NCI-H446 (cell line): ENCODE results near the gene CD37.
A peak's percentile ranks its signal among the peaks of the same experiment; 100 is the strongest.
"Not testable (repeated sequence)": the region's sequence is repeated elsewhere in the genome, so short reads cannot be mapped to it uniquely, and the experiment has no call there.

Source experiments
- DNase-seq, 2 experiments: peaks; one replicate each; lab custom pipeline; 2025; lab: John Stamatoyannopoulos, UW

Gene CD37, protein sequence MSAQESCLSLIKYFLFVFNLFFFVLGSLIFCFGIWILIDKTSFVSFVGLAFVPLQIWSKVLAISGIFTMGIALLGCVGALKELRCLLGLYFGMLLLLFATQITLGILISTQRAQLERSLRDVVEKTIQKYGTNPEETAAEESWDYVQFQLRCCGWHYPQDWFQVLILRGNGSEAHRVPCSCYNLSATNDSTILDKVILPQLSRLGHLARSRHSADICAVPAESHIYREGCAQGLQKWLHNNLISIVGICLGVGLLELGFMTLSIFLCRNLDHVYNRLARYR

DNA sequence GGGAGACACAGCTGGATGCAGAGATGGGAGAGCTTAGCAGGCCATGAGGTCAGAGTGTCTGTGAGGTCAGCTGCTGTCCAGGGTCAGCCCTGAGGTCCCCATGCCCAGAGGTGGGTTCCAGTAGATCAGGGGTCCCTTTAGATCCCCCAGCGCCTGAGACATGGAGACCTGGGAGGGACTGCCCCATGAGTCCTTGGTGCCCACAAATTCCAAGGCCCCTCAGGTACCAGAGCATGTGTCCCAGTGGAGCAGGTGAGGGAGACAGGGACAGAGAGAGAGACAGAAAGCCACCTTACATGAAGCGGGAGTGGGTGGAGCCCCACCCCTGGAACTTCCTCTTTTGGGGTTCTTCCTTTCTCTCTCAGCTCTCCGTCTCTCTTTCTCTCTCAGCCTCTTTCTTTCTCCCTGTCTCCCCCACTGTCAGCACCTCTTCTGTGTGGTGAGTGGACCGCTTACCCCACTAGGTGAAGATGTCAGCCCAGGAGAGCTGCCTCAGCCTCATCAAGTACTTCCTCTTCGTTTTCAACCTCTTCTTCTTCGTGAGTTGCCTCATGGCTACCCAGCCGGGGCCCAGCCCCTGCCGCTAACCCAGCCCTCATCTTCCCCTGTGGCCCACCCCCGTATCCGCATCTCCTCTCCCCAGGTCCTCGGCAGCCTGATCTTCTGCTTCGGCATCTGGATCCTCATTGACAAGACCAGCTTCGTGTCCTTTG is at the start of gene CD37:
Gene CD37, plus strand, starts transcription at position 336 of the 713 bp plus-strand sequence. Its CDS starts 135 bp downstream, at position 471.
- DNase-seq: no peak

- no peak for DNase-seq
Observed at GRCh38 chr19:49287141-49287770, 48.0 kb upstream of the CD37 start.

DNA sequence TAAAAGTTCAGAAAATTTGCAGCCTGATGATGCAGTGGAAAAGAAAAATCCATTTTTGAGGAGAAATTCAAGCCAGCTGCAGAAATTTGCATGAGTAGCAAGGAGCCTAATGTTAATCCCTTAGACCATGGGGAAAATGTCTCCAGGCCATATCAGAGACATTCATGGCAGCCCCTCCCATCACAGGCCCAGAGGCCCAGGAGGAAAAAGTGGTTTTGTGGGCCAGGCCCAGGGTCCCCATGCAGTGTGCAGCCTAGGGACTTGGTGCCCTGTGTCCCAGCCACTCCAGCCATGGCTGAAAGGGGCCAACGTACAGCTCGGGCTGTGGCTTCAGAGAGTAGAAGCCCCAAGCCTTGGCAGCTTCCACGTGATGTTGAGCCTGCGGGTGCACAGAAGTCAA is 47.0 kb upstream of the CD37 start:
- not testable (repeated sequence) for DNase-seq

GRCh38 chr19:49289286-49289685 is 45.9 kb upstream of the CD37 start:
- DNase-seq: not testable (repeated sequence)

- DNase-seq: no peak
Observed at GRCh38 chr19:49290517-49290916, 44.7 kb upstream of the CD37 start.

GRCh38 chr19:49294401-49294800 is 40.8 kb upstream of the CD37 start:
- DNase-seq: no peak

DNA sequence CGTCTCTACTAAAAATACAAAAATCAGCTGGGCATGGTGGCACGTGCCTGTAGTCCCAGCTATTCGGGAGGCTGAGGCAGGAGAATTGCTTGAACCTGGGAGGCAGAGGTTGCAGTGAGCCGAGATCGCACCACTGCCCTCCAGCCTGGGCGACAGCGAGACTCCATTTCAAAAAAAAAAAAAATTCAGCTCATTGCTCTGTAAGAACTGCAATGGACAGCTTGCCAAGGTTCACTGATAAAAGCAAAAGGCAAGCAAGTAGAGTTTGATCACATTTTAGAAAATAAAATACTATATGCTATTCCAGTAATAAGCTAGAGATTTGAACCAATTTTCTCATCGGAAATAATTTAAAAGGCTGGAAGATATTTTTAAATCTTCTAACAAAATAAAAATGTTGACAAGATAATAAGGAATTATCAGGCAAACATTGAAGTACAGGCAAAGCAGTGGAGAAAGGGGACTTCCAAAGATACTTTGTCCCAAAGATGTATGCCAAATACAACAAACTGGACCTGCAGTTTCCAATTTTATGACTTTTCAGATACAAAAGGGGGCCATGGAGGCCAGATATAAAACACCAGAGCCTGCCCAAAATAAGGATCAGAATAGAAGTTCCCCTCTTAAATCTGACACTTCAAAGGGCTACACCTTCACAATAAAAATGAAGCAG is 39.9 kb upstream of the CD37 start:
- no peak for DNase-seq

DNA sequence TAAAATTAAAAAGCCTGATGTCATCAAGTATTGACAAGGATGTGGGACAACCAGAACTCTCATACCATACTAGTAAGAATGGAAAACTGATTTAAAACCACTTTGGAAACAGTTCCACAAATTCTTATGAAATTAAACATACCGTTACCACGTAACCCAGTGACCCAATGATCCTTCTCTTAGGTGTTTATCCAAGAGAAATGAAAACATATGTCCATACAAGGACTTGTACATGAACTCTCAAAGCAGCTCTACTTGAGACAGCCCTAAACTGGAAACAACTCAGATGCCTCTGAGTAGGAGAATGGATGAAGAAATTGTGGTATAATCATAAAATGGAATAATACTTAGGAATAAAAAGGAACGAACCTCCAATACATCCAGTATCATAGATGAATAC is 37.8 kb upstream of the CD37 start:
- DNase-seq: no peak

DNA sequence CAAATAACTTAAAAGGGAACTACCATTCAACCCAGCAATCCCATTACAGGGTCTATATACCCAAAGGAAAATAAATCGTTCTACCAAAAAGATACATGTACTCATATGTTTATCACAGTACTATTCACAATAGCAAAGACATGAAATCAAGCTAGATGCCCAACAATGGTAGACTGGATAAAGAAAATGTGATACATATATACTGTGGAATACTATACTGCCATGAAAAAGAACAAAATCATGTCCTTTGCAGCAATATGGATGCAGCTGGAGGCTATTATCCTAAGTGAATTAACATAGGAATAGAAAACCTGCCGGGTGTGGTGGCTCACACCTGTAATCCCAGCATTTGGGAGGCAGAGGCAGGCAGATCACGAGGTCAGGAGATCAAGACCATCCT is 36.6 kb upstream of the CD37 start:
- DNase-seq: not testable (repeated sequence)

DNA sequence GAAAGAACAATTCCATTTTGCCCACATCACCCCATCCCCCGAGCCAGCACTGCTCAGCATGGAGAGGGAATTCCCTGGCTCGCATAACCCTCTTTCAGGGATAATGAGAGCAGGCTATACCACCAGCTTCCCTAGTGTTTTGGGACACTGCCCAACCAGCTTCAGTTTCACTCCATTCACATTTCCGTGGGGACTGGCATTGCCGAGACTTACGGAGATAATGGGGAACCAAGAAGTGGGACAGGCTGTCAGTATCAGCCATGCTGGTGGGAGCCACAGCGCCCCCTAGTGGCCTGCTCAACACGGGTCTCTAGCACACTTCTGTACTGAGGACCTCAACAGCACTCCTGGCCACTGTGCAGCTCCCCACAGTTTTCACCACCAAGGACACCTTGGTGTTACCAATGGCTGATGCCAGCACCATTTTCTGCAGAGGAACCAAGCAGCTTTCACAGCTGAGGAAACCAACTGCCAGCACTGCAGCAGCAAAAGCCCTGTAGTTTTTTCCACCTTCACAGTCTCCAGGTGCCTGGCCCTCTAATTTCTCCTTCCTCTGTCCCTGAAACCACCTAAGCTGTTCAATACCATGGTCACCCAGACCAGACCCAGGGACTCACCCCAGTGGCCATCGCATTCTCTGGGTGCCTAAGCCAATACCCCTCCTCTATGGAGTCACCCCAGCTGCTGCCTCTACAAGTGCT is 33.9 kb upstream of the CD37 start:
- DNase-seq: peak; percentile 24 to 65

GRCh38 chr19:49301866-49302252 is 33.3 kb upstream of the CD37 start:
- no peak for DNase-seq

- not testable (repeated sequence) for DNase-seq
Observed at GRCh38 chr19:49306734-49307133, 28.5 kb upstream of the CD37 start.

- no peak for DNase-seq
Observed at GRCh38 chr19:49309087-49309486, 26.1 kb upstream of the CD37 start.

DNA sequence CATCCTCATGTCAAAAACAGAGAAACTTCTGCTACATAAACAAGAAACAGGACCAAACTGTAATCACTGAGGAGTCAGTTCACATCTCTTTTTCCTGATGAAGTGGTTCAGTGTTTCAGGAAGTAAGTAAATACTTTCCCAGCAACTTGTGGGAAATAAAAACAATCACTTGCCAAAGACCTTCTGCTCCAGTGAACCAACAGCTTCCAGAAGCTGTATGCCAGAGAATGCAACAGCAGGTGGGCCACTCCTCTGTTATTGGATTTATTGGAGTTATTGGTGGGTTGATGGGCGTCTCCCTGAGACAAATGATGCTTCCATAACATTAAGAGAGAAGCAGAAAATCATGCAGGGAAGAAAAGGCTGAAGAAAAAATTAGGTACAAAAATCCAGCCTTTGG is 20.1 kb upstream of the CD37 start:
- DNase-seq: no peak

DNA sequence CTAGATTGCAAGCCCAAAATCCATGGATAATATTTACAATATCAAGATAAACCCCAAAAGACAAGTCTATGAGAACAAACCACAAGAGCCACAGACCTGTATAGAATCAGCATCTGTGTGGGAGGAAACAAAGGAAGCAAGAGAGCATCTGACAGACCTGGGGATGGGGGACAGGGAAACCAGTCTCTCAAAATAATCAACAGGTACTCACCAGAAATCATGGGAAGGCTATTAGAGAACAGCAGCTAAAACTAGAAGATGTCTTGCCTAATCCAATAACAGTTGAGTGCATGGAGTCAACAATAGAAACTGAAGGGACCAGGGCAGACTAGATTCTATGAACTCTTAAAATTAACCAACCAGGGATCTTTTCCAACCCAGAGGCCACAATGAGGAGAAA is 18.9 kb upstream of the CD37 start:
- no peak for DNase-seq

DNA sequence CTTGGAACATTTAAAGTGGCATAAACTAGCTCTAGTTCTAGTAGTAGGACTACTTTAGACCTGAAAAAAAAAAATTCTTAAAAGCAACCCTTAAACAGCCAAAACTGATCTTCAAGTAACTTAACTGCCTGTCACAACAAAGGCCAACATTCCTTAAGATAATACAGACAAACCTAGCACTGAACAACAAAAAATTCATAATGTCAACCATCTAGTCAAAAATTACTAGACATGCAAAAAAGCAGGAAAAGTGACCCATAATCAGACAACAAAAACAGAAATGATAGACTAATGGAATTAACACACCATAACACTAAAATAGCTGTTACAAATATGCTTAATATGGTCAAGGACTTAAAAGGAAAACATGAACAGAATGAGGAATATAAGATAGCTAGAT is 16.9 kb upstream of the CD37 start:
- no peak for DNase-seq

- DNase-seq: no peak
Observed at GRCh38 chr19:49324801-49325576, 10.2 kb upstream of the CD37 start, which contains the start of gene SLC6A16. Gene SLC6A16, minus strand, starts transcription at chr19:49325191. Its CDS starts 13,844 bp downstream, at chr19:49311347.

GRCh38 chr19:49325756-49326155 is 9.4 kb upstream of the CD37 start:
- DNase-seq: not testable (repeated sequence)

DNA sequence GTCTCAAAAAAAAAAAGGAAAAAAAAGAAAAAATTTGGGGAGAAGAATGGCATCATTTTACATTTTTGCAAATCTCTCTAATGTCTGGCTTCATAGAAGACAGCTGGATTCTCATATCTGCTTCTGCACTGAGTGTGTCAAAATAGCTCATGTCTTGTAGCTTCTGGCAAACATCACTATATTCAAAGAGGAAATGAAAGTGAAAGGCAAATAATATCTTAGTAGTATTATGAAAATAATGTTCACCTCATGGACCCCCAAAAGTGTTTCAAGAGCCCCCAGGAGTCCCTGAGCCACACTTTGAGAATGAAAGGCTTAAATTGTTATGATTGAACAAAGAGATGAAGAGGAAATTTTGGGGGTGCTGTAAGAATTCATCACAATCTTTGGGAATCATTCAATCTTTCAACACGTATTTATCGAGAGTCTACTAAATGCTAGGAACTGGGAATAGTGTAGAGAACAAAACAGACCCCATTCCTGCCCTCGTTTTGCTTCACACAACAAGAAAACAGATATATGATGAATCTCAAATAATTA is 9.0 kb upstream of the CD37 start:
- DNase-seq: no peak

- DNase-seq: no peak
Observed at GRCh38 chr19:49327878-49328544, 7.2 kb upstream of the CD37 start.
